Stimulated activated CD8-positive, alpha-beta memory T cell treated with anti-CD3 and anti-CD28 coated beads, Interleukin-7, amount 100 ng/mL, for 4 hours (primary cell): Measurements from ENCODE around the gene SERPINA6.
"Not testable (repeated sequence)": the region's sequence is repeated elsewhere in the genome, so short reads cannot be mapped to it uniquely, and the experiment has no call there.

Experiments used
- DNase-seq, 2 donors: peaks; one replicate each; pipeline ENCODE4 v3.0.0-alpha.2; 2020; ENCODE audit warnings: low read depth in 2 of 2

The SERPINA6 gene

DNA sequence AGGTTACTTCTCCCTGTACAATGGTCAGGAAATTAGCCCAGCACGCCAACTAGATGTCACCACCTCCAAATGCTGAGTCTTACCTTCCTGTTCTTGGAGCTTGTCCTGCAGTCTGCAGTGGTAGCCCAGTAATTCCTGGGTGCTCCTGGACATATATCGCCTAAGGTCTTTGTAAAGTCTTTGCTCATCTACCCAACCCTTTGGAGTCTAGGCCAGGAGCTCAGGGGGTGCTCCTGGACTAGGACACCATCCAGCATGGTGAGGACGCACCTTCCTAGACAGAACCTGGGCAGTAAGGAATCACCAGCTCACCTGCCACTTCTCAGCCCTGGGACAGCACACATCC lies 30.6 kb downstream of the SERPINA6 start:
- DNase-seq, result no peak

DNA sequence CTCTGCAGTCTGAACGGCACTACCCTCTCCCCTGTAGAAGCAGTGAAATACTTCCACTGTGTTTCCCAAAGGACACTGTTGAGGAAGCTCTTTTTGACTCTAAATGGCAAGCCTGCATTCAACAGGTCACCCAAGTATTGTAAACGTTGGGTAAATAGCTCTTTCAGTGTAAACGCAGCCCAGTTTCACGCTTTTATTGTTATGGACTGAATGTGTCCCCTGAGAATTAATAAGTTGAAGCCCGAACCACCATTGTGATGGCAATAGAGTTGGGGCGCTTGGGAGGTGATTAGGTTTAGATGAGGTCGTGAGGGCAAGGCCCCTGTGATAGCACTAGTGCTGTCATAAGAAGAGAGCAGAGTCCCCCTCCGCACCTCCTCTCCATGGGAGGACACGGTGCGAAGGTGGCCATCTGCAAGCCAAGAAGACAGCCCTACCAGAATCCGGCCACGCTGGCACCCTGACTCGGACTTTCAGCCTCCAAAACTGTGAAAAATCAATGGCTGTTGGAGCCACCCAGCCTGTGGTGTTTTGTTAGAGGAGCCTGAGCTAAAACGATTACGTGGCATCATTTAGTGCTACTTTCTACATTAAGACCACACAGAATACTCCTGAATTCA lies 31.1 kb downstream of the SERPINA6 start:
- no peak for DNase-seq

DNA sequence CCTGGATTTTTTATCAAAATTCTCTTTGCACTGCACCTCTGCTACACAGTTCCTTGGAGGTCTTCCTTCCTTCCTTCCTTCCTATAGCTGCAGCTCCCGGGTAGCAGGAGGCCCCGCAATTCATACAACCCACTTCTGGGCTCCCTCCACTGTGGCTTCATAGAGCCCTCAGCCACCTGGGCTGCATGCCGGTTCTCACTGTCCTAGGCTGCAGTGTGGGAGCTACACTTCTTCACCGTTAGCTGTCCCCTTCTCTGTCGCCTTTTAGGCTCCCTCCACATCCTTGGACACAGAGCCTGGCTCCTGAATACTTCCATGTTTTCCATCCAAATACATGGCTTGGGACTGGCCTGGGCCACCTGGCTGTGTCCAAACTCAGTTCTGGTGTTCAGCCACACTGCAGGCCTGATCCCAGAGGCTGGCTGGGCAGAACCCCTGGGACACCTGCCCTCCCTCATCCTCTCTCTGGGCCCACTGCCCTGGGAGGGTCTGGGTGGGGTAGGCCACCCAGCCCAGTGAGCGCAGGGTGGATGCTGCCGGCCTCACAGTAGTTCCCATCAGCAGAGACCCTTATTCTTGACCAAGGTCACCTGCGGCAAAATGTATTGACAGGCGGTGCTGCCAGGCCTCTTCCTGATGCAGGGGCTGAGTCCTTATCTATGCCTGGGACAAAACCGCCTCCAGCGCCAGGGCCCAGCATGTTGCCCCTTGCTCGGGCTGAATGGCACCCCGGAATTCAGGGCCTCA lies 31.8 kb downstream of the SERPINA6 start:
- no peak for DNase-seq

DNA sequence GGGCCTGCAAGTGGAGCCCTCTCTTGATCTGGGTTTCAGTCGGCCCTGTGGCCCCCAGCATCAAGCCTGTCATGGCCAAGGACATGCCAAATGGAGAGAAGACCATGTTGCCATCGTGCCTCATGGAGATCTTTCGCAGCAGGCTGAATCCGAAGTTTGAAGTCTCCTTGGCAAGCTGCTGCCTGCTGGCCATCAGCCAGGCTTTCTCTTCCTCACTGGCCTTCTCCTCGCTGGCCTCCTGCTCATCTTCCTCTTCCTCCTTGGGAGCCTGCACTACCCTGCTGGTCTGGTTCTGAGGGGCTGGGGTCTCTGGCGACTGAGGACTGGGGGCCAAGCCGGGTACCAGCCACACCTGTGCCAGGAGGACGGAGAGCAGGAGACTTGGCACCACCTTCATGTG lies 32.9 kb downstream of the SERPINA6 start:
- DNase-seq, result no peak

DNA sequence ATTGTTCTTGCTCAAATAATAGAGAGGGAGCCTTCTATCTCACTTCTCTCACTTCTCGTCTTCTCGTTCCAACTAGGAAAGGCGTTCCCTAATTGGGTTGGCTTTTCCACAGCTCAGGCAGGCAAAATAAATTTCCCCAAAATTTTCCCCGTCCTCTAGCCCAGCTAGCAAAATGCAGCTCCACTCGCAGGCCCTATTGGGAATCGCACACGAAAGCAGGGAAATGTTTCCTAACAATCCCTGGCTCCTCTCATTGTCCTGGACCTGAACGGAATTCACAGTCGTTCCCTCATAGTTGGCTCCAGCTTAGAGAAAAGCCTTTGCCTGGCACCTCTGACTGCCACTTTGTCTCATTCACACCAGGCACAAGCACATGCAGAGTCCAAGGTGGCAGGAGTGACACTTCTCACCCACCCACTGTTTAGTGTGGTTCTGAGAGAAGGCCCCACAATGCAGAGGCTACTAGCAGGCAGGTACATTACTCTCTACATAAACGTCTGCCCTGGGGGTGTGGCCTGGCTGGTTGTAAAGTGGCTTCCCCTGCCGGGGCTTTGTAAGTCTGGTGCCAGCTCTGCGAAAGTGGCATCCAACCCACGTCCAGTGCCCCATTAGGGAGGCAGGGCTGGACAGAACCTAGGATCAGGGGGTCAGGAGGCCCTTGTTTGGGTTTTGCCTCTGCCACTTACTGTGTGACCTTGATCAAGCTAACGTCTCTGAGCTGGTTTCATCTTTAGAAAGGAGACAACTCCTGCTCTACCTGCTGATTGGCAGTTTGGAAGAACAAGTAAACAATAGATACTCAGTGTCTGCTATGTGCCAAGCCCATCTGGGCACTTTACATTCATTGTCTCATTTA lies 34.3 kb downstream of the SERPINA6 start:
- DNase-seq, result no peak

DNA sequence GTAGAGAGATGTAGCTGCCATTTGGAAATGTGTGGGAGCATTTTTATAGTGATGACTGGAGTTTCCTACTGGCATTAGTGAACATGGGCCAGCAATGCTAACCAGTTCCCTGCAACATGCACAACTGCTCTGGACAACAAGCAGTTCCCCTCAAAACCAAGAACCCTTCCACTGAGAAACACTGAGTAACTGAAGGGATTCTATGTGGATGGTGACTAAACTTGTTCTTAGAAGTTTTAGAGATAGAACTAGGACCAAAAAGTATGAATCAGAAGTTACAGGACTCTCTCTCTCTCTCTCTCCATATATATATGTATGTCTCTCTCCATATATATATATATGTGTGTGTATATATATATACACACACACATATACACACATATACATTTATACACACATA lies 38.0 kb downstream of the SERPINA6 start:
- DNase-seq, result no peak

DNA sequence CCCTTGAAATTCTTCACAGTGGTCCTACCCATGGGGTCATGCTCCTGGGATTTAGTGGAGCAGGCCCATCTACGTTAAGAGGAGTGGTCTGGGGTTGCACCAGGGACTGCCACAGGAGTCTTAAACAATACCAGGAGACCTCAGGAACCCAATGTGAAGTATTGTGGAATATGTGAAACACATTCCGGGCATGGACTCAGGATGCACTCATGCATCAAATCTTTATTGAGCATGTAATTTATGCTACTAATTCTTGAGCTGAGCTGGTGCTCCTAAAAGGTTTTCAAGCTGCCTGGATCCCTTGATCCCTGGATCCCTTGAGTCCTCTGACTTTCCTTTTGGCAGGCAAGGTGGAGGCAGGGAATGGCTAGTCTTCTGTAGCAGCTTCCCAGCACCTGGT lies 38.9 kb downstream of the SERPINA6 start:
- DNase-seq, result no peak

DNA sequence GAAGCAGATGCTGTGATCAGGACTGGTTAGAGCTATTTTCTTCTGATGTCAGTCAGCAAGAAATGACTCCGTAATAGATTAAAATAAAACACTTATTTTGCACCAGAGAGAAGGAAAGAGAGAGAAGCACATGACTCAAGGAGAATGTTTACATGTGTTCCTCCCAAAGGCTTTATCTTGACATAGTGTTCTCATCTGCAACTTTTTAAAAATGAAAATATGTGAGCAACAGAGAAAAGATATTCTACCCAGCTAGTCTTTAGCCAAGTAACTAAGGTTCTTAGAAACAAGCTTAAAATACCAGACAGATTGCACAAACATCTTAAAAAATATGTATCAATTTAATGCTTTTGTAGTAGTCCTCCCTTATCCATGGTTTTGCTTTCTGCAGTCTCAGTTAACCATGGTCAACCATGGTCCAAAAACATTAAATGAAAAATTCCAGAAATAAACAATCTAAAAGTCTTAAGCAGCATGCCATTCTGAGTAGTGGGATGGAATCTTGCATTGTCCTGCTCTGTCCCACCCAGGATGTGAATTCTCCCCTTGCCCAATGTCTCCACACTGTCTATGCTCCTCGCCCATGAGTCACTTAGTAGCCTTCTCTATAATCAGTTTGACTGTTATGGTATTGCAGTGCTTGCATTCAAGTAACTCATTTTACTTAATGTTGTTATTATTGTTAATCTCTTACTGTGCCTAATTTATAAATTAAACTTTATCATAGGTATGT lies 40.0 kb downstream of the SERPINA6 start:
- DNase-seq, result no peak

DNA sequence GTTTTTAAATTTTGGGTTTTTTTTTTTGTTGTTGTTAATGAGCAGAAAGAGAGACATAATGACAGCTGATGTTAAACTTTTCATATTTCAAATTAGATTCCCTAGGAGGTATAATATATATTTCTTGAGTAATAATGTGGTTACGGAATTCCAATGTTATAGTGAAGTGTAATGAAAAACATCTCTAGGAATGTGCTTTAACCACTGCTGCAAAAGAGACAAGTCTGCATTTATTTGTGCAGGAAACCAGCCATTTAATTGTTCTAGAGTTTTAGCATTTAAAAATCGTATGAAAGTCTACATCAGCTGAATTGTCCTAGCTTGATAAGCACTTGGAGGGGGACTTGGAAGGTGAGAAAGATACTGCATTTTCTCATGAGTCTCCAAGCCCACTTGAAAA lies 44.4 kb downstream of the SERPINA6 start:
- DNase-seq, result no peak

DNA sequence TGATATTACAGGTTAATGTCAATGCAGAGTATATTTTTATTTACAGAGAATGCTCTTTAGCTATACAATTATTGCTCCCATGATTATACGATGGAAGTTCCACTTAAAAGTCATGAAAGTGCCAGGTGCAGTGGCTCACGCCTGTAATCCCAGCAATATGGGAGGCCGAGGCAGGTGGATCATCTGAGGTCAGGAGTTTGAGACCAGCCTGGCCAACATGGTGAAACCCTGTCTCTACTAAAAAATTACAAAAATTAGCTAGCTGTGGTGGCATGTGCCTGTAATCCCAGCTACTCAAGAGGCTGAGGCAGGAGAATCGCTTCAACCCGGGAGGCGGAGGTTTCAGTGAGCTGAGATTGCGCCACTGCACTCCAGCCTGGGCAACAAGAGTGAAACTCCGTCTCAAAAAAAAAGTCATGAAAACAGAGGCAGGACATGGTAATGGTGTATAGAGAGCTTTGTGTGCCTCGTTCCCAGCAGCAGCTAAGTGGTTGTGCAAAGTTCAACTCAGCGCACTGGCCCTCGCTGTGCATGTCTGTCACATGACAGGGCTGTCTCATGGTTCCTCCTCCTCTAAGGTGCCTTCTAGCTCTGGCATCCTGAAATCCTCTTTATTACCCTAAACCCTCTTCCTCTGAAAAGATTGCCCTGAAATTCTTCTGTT lies 46.1 kb downstream of the SERPINA6 start:
- not testable (repeated sequence) for DNase-seq

DNA sequence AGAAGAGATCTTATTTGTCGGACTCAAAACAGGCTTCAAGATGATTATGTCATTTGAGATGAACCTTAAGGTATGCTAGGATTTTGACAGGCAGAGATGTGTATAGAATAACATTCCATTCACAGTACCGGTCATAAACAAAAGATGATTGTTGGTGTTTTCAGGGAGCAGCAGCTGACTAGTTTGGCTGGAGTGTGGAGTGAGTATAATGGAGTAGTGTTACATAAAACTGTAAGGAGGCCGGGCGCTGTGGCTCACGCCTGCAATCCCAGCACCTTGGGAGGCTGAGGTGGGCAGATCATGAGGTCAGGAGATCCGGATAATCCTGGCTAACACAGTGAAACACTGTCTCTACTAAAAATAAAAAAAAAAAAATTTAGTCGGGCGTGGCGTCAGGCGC lies 54.0 kb downstream of the SERPINA6 start:
- no peak for DNase-seq

DNA sequence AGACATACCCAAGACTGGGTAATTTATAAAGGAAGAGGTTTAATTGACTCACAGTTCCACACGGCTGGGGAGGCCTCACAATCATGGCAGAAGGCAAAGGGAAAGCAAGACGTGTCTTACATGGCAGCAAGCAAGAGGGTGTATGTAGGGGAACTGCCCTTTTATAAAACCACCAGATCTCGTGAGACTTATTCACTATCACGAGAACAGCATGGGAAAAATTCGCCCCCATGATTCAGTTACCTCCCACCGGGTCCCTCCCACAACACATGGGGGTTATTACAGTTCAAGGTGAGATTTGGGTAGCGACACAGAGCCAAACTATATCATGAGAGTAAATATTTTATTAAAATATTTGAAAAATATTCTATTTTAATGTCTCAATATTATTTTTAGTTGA lies 54.6 kb downstream of the SERPINA6 start:
- not testable (repeated sequence) for DNase-seq

DNA sequence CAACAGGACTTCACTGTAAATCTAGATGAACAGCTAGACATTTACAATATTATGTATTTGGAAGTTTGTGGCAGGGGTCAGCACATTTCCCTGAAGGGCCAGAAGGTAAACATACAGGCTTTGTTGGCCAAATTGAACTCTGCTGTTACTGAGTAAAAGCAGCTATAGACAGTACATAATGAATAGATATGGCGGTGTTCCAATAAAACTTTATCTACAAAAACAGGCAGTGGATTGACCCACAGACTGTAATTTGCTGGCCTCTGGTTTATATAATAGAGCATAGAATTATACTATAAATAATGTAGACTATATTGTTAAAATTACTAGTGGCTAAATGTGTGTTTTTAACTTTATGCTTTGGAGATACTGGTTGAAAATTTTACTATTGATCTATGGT lies 55.8 kb downstream of the SERPINA6 start:
- DNase-seq, result no peak

DNA sequence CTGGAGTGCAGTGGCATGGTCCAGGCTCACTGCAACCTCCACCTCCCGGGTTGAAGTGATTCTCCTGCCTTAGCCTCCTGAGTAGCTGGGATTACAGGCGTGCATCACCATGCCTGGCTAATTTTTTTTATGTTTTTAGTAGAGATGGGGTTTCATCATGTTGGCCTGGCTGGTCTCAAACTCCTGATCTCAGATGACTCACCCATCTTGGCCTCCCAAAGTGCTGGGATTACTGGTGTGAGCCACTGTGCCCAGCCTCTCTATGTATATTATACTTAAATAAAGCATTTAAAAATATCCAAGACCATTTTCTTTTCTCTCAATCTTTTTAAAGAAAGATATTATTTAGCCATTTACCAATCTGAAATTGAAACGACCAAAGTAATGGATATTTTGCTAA lies 58.9 kb downstream of the SERPINA6 start:
- DNase-seq, result not testable (repeated sequence)
